Activated CD4-positive, alpha-beta T cell treated with anti-CD3 and anti-CD28 coated beads, Interleukin-2, amount 50 U/mL, for 16 hours (primary cell): ENCODE measurements around the gene PRR14L.
"Not testable (repeated sequence)": the region's sequence is repeated elsewhere in the genome, so short reads cannot be mapped to it uniquely, and the experiment has no call there.

ENCODE experiments used
- DNase-seq: peaks from one replicate; pipeline ENCODE4 v3.0.0-alpha.2; 2020

Gene PRR14L

DNA sequence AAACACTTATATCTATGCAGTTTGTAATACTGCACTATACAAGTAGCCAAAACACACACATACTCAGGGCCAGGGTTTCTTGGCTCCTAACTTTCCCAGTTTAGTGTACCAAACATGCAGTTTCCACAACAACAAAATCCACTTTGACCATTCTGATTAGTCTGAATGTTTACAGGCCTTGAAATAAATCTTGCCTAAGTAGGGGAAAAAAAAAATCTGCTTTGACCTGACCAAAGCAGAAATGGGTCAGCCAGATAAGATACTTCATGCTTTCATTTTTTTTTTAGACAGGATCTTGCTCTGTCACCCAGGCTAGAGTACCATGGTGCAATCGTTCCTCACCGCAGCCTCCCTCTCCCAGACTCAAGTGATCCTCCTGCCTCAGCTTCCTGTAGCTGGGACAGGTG is 10.1 kb downstream of the PRR14L start:
- DNase-seq = no peak

DNA sequence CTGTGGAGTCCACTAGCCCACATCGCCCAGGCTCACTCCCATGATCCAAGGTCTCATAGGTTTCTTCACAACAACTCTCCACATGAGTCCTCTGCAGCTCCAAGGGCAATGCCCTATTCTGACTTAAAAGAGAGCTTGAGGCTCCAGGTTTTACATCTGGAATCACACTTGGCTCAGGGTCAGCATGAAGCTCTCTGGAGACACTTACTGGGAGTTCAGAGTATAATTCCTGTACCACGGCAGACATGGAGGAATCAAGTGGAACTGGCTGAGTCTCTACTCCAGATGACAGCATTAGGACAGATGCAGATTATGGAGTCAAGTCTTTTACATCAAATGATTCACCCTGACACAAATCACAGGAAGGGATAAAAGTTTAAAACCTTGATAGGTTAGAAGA is 11.4 kb downstream of the PRR14L start:
- no peak for DNase-seq

DNA sequence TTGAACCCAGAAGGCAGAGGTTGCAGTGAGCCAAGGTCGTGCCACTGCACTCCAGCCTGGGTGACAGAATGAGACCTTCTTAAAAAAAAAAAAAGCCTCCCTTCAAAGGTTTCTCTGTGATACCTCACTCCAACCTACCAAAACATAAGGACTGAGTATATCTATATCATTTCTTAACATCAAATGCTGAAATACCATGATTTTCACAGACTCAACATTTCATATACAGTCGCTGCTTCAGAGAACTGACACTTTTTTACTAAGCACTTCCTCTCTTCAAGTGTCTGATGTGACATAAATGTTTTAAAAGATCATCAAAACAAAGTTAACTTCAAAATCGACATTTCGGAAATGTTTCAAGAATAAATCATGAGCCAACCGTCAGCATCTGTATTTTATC is 12.0 kb downstream of the PRR14L start:
- DNase-seq = no peak

DNA sequence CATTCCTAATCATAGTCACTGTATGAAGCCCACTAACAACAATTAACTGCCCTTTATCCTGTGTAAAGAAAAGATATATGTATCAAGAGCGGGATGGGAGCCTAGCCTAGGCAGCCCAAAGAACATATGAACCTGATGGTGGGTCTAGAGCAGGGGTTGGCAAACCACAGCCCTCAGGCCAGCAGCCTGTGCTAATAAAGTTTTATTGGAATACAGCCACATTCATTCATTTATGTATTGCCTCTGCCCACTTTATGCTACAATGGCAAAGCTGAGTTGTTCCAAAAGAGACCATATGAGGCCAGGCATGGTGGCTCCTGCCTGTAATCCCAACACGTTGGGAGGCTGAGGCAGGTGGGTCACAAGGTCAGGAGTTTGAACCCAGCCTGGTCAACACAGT is 13.5 kb downstream of the PRR14L start:
- no peak for DNase-seq

DNA sequence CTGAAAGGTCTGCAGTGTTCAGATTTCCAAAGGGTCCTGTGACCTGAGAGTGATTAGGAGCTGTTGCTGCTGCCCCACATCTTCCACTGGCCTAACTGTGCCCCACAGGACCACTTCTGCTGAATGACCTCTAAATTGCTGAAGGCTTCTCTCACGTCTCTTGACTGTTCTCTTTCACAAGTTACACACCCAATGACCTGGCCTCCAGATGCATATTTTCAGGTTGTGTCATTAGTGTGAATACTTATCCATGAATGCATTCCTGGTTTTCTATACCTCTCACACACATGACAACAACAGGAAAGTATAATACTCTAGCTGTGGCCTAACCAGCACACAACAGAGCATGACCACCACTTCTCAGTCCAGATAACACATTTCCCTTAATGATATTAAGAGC is 15.4 kb downstream of the PRR14L start:
- no peak for DNase-seq

DNA sequence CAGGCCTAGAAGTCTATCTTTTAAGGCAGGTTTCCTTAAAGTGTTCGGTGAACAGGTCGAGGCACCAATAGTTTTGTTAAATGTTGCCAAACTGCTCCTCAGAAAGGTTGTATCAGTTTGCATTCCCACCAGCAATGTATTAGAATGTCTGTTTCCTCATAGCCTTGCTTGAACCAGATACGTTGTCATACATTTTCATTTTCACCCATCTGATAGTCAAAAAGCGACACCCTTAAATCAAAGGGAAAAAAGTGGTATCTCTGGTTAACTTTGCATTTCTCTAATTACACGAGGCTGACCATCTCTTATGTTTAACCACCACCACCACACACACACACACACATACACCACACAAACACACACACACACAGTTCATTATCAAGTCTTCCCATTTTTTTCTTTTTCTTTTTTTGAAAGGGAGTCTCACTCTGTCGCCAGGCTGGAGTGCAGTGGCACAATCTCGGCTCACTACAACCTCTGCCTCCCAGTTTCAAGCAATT is 16.3 kb downstream of the PRR14L start:
- DNase-seq = no peak

DNA sequence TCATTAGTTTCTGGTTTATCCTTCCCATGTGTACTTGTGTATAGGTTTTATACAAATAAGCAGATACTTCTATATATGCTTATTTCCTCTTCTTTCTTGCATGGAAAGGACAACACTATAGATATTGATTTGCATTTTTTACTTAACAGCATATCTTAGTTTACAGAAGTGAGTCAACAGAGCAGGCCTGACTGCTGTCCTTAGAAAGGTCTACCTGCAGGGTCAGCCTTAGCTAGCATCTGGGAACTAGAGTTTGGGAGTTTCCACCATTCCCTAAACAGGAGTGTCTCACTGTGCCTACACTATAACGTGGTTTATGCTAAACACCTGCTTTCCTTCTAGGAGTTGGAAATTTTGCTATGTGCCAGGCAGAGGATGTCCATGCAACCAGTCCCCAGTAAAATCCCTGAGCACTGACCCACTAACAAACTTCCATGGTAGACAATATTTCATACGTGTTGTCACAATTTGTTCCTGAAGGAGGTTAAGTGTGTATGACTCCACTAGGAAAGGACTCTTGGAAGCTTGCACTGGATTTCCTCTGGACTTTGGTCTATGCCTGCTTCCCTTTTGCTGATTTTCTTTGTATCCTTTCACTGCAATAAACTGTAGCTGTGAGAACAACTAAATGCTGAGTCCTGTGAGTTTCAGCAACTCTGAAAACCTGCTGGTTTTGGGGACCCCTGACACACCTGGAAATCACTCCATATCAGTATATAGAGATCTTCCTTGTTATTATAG is 17.7 kb downstream of the PRR14L start:
- no peak for DNase-seq

DNA sequence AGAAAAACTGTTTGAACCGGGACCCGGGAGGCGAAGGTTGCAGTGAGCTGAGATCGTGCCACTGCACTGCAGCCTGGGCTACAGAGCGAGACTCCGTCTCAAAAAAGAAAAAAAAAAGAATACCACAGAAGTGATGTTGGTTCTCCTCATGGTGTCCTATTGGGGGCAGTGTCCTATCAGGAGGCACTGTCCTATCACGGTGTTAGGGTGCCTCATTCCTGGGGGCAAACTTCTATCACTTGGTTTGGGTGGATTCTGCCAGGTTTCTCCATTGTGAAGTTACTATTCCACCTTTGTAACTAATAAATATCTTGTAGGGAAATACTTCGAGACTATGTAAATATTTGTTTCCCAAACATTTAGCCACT is 19.6 kb downstream of the PRR14L start:
- DNase-seq = no peak

DNA sequence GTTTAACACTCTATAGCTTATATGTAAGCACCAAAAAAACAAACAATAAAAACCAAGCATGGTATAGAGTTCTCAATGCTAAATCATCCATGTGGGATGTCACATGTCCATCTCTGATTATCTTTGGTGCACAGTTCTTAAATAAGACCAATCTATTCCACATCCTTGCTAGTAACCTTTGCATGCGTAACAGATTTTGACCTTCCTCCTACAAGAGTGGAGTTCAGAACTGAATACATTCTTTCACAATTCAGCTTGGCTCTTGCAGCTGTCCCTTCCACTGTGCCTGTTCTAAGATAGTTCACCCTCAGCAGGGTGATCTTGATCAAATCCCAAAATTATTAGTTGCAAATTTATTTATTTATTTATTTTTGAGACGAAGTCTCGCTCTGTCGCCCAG is 21.1 kb downstream of the PRR14L start:
- no peak for DNase-seq

DNA sequence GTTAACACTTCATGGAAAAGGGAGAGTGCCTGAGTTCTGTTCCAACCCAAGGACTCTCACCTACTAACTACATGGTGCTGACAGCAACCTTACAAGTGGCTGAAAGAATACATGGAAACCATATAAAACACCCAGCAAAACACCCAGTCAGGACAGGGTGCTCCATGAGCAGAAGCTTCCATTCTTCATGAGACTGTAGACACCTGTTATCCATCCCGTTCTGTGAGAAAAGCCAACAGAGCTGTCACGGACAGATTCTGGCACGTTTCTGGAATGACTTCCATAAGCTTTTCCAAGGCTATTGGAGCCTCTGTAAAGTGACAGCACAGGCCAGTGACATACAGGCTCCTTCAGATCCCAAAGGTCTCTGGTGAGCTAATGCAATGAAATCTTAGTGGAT is 23.2 kb downstream of the PRR14L start:
- DNase-seq = no peak

DNA sequence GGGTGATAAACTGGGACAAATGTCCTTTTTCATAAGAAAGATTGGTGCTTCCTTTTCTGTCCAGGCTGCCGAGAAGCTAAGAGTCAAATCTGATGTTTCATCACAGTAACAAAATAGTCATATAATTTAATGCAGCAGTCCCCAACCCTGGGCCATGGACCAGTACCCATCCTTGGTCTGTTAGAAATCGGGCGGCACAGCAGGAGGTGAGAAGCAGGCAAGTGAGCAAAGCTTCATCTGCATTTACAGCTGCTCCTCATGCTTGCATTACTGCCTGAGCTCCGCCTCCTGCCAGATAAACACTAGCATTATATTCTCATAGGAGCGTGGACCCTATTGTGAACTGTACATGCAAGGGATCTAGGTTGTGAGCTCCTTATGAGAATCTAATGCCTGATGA is 26.2 kb downstream of the PRR14L start:
- DNase-seq = no peak

DNA sequence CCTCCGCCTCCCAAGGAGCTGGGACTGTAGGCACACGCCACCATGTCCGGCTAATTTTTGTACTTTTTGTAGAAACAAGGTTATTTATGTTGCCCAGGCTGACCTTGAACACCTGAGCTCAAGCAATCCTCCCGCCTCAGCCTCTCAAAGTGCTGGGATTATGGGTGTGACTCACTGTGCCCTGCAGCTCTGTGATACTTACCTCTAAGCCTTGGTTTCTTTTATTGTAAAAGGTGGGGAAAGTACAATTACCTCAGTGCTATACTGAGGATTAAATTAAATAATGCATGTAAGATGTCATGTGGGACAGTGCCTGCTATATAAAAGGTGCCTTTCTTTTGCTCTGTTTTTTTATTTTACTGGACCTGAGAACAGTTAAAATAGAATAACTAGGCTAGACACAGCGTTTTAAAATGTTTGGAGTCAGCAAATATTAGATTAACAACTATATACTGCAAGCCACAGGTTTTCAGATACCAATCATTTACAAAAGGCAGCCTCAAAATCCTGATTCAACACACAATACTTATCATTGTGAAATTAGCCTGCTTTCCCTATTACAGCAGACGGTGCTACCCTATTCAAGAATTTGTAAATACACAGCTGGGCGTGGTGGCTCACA is 30.0 kb downstream of the PRR14L start:
- no peak for DNase-seq

DNA sequence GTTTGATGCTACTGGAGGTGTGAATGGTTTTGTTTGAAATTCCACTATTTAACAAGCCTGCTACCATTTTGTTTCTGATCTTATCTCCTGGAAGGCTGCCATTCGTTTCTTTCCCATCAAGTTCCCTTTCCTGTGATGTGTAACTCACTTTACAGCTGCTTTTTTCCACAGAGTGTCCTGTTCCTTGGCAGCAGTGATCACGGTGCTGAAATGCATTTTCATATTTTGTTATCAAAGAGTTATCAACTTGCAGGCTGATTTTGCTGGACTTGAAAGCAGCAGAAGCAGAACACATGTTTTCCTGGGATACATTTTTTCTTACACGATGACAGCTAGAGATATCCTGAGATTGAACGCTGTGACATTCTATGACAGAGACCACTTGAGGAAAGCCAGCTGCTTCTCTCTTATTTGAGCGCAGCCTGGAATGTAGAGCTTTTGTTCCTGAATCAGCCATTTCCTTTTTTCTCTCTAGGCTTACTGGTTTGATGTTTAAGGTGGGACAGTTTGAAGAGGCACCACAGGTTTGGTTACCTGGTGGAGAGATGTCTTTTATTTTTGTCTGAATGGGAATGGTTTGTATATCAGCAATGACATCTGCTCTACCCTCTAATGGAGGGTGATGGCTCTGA is 34.7 kb downstream of the PRR14L start:
- DNase-seq = no peak

DNA sequence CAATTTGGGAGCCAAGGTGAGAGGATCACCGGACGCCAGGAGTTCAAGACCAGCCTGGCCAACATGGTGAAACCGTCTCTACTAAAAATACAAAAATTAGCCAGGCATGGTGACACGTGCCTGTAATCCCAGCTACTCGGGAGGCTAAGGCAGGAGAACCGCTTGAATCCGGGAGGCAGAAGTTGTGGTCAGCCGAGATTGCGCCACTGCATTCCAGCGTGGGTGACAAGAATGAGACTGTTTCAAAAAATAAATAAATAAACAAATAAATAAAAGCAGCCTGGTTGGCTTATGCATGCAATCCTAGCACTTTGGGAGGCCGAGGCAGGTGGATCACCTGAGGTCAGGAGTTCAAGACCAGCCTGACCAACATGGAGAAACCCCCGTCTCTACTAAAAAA is 38.7 kb downstream of the PRR14L start:
- not testable (repeated sequence) for DNase-seq

DNA sequence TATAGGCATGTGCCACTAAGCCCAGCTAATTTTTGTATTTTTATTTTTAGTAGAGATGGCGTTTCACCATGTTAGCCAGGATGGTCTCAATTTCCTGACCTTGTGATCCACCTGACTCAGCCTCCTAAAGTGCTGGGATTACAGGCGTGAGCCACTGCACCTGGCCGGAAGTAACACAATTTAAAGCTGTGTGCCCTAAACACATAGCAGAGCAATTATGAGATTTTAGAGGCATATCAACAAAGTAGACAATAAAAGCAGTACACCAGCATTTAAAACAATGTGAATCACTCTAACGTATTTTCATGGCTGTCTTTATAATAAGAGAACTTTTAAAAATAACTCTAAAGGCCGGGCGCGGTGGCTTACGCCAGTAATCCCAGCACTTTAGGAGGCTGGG is 42.4 kb downstream of the PRR14L start:
- DNase-seq = no peak

DNA sequence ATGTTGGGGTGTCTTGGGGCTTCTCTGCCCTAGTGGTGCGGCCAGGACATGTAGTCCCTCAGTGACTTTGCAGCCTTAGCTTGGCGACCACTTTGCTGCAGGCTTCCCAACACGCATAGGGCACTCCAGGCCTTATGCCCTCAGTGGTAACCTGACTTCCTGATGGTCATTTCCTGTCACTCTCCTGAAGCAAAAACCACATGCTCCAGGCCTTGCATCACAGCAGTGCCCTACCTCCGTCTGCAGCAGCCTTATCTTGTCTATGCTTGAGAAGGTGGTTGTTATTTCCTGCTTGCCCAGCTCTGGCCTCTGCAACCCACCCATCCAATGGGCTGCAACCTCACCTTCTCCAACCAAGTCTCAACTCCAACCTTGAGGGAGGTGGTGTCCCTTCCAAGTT is 54.5 kb downstream of the PRR14L start:
- peak; percentile 10 for DNase-seq

DNA sequence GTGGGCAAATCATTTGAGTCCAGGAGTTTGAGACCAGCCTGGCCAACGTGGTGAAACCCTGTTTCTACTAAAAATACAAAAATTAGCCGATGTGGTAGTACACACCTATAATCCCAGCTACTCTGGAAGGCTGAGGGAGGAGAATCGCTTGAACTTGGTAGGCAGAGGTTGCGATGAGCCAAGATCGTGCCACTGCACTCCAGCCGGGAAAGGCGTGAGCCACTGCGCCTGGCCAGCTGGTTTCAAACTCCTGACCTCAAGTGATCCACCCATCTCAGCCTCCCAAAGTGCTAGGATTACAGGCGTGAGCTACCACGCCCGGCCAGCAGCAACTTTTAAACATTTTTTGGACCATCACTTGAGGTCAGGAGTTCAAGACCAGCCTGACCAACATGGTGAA is 55.9 kb downstream of the PRR14L start:
- DNase-seq = not testable (repeated sequence)

DNA sequence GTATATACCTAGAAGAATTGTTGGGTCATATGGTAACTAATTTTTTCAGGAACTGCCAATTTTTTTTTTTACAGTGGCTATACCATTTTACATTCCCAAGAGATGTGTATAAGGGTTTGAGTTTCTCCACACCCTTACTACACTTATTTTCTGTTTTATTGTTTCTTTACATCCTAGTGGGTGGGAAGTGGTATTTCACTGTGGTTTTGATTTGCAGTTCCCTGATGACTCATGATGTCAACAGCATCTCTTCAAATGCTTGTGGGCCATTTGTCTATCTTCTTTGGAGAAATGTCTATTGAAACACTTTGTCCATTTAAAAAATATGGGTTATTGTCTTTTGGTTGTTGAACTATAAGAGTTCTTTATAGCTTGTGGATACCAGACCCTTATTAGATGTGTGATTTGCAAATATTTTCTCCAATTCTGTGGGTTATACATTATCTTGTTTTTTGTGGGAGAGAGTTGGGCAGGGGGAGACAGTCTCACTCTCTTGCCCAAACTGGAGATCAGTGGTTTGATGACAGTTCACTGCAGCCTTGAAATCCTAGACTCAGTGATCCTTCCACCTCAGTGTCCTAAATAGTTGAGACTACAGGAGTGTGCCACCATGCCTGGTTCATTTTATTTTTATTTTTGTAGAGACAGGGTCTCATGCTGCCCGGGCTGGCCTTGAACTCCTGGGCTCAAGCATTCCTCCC is 57.6 kb downstream of the PRR14L start:
- peak; percentile 72 for DNase-seq

DNA sequence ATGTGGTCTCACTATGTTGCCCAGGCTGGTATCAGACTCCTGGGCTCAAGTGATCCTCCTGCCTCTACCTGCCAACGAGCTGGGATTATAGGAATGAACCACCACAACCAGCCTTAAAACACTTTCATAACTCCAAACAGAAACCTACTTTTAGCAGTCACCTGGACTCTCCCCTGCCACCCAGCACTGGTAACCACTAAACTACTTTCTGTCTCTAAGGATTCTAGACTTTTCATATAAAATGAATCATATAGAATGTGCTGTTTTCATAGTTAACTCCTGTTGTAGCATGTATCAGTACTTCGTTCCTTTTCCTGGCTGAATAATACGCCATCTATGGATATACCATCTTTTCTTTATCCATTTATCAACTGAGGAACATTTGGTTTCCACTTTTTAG is 58.5 kb downstream of the PRR14L start:
- DNase-seq = no peak

DNA sequence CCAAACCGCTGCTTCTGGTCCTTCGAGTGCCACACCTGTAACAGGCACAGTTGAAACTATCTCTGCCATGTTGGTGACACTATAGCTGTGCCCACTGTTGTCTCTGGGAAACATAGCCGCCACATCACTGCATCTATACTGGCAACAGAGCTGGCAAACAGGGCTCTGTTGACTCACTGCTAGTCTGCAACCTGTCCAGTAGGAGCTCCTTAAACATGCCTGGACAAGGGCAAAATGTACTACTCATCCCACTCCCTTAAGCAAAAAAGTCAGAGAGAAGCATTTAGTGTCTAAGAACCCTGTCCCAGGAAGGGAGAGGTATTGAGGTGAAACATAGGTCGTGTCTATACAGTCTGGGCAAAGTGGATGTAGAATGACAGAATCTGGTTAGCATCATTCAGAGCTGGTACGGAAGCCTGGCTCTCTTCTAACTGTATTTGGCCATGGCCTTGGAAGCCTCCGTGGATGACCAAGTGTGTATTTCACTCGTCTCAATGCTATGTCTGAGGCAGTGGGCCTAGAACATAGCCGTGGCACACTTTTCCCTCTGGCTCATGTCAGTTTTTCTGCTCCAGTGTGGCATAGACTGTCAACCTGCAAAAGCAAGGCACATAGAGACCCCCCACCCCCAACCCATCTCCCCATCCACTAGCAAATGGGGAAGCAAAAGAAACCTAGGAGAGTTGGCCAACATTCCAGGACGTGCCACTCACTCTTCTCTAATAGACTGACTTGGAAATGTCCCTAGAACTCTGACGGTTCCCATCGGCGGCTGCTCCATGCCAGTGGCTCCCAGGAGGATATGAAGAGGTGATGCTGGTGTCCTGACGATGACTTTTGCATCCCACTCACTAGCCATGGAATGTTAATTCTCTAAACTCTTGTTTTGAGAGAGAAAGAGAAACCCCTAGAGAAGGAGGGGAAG is 66.5 kb downstream of the PRR14L start:
- no peak for DNase-seq

DNA sequence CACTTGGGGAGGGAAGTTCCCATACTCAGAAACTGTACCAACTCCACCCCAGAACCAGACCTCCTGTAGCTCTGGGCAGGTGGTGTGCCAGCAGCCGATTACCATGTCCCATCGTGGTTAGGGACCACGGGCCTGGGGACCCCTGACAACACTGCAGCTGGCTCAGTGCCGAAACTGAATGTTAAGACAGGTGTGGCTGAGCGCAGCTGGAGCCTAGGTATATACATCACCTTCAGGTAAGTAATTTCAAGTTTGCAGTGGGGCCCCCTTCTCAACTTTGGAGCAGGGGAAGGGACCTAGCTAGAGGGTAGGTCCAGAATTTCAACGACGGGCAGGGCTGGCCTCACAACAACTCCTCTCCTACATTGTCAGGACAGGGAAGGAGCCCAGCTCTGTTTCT is 67.2 kb downstream of the PRR14L start:
- DNase-seq = no peak
